ENCODE measurements around the gene EVA1C. TPM values are rescaled to one million over a fixed set of nuclear protein-coding genes. Genes with fewer than 3 reads are reported as not detected.
A peak's percentile ranks its signal among the peaks of the same experiment; 100 is the strongest.

Gene EVA1C
- total and polyA plus RNA-seq, 2 experiments from 2014 or later = 4.6 to 6.9 TPM

DNA sequence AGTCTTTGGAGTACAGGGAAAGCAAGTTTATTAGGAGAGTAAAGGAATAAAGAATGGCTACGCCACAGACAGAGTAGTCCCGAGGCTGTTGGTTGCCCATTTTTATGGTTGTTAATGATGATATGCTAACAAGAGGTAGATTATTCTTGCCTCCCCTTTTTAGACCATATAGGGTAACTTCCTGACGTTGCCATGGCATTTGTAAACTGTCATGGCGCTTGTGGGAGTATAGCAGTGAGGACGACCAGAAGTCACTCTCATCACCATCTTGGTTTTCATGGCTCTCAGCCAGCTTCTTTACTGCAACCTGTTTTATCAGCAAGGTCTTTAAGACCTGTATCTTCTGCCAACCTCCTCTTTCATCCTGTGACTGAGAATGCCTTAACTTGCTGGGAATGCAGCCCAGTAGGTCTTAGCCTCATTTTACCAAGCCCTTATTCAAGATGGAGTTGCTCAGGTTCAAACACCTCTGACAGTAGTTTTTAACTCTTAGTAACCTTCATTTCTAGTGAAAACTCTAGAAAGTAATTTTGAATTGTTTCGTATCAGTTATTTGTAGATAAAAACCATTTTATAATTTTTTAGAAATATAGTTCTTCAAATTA lies 146.6 kb downstream of the EVA1C start:
- Histone ChIP-seq H2AFZ (no peak overlapping the region), H3K36me3 (ENCODE audit: insufficient read depth) (no peaks in the 10 kb centered on the region), H3K9me2 (ENCODE audit: insufficient read depth) (no peaks in the 10 kb centered on the region; the same call in 1 of the 2 replicates), H3F3A (replicated peaks; ENCODE audit: low read depth) (0 out of 2 replicates have a peak, but pooled peaks cover 4% of the 10 kb centered on the region), H3K27ac (ENCODE audit: low read depth) (no peak overlapping the region), H3K27me3 (ENCODE audit: insufficient read depth) (no peaks in the 10 kb centered on the region), H3K79me2 (replicated peaks; ENCODE audit: insufficient read depth) (no peaks in the 10 kb centered on the region), H4K20me1 (replicated peaks; ENCODE audit: insufficient read depth) (no peaks in the 10 kb centered on the region), H3K4me2 (no peak overlapping the region), H3K4me3 (no peak overlapping the region), H3K4me1 (ENCODE audit: insufficient read depth) (peaks cover 26% of the 10 kb centered on the region)
- ATAC-seq (no peak), DNase-seq (ENCODE audit: low spot score) (no peak)
- Mint-ChIP-seq H3K9me3 (peaks cover under 1% of the 10 kb centered on the region; the same call in 1 of the 3 replicates), H3K4me1 (peaks cover 46% of the 10 kb centered on the region), H3K4me3 (no peak overlapping the region), H3K27me3 (ENCODE audit: insufficient read depth, low read depth, poor library complexity) (peaks cover 8% of the 10 kb centered on the region), H3K27ac (no peak overlapping the region), H3K36me3 (ENCODE audit: low read depth) (peaks cover under 1% of the 10 kb centered on the region; the same call in 1 of the 3 replicates)
- no peak for TF ChIP-seq JUNB (IDR thresholded peaks at IDR 0.05; ENCODE audit: unreplicated experiment)
- no peak for TF ChIP-seq STAT1 (IDR thresholded peaks at IDR 0.05; ENCODE audit: unreplicated experiment)
- no peak for TF ChIP-seq CTCF (conservative IDR thresholded peaks at IDR 0.05; ENCODE audit: low read depth in 2 of 2)
- TF ChIP-seq, protein P1, sequence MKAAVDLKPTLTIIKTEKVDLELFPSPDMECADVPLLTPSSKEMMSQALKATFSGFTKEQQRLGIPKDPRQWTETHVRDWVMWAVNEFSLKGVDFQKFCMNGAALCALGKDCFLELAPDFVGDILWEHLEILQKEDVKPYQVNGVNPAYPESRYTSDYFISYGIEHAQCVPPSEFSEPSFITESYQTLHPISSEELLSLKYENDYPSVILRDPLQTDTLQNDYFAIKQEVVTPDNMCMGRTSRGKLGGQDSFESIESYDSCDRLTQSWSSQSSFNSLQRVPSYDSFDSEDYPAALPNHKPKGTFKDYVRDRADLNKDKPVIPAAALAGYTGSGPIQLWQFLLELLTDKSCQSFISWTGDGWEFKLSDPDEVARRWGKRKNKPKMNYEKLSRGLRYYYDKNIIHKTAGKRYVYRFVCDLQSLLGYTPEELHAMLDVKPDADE (IDR thresholded peaks at IDR 0.05) = no peak

DNA sequence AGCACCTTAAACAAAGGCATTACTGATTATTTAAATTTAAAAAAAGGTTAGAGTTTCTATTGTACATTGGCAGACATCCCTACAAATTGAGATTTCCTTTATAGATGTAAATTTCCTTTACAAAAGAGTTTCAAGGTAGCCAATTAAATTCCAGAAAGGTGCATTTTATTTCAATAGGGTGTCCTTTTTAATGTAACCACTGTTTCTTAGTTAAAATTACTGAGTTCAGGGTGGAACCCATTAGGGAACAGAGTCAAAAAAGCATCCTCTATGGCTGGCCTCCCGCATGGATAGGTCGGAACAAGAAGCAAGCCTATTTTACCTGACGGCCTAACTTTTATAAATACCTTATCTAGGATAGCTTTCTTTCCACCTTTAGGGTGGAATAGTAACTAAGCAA lies 148.4 kb downstream of the EVA1C start:
- peak overlapping the region; percentile 91 for H3K27ac Mint-ChIP-seq
- Histone ChIP-seq H3K27ac (ENCODE audit: low read depth) (peak overlapping the region; percentile 86), H3K4me1 (ENCODE audit: insufficient read depth) (peaks cover 26% of the 10 kb centered on the region), H3K4me3 (peak overlapping the region; percentile 16), H3K79me2 (replicated peaks; ENCODE audit: insufficient read depth) (no peaks in the 10 kb centered on the region), H3K9me2 (ENCODE audit: insufficient read depth) (no peaks in the 10 kb centered on the region; the same call in 1 of the 2 replicates), H3K4me2 (peak overlapping the region; percentile 33), H3K27me3 (ENCODE audit: insufficient read depth) (no peaks in the 10 kb centered on the region), H3F3A (replicated peaks; ENCODE audit: low read depth) (0 out of 2 replicates have a peak, but pooled peaks cover 4% of the 10 kb centered on the region), H2AFZ (no peak overlapping the region), H4K20me1 (replicated peaks; ENCODE audit: insufficient read depth) (no peaks in the 10 kb centered on the region), H3K36me3 (ENCODE audit: insufficient read depth) (no peaks in the 10 kb centered on the region)
- peaks cover 18% of the 10 kb centered on the region for H3K36me3 Mint-ChIP-seq (ENCODE audit: low read depth)
- TF ChIP-seq, protein P1 (IDR thresholded peaks at IDR 0.05) = no peak
- TF ChIP-seq CREB1 (CRISPR knock-in tag; IDR thresholded peaks at IDR 0.05; ENCODE audit: low read depth) (no peak), ZNF331 (CRISPR knock-in tag; IDR thresholded peaks at IDR 0.05; ENCODE audit: low read depth) (no peak), EZH2 (IDR thresholded peaks at IDR 0.05; ENCODE audit: low read depth, unreplicated experiment) (no peak), JUNB (IDR thresholded peaks at IDR 0.05; ENCODE audit: unreplicated experiment) (no peak), EZH2phosphoT487 (IDR thresholded peaks at IDR 0.05; ENCODE audit: unreplicated experiment) (no peak)
- peaks cover 38% of the 10 kb centered on the region for H3K4me1 Mint-ChIP-seq
- peak overlapping the region; percentile 19 for H3K4me3 Mint-ChIP-seq
- peaks cover 18% of the 10 kb centered on the region for H3K9me3 Mint-ChIP-seq
- peaks cover 8% of the 10 kb centered on the region for H3K27me3 Mint-ChIP-seq (ENCODE audit: insufficient read depth, low read depth, poor library complexity)
- peak; percentile 76 for ATAC-seq
- DNase-seq (ENCODE audit: low spot score) = peak; percentile 56
